GM19438 (cell line): ENCODE measurements around the gene VPS26A.

Experiments
- ATAC-seq: cut with Tn5 transposase; IDR thresholded peaks from one replicate; pipeline ENCODE4 v1.9.1; 2021; ENCODE audit warnings: low read depth; ENCODE audit not compliant: unreplicated experiment

The VPS26A gene

GRCh38 chr10:69216577-69217118 is 92.7 kb downstream of the VPS26A start:
- ATAC-seq: no peak

GRCh38 chr10:69217119-69217754 is 93.3 kb downstream of the VPS26A start:
- no peak for ATAC-seq

GRCh38 chr10:69218831-69219230 is 94.9 kb downstream of the VPS26A start:
- ATAC-seq: no peak

- no peak for ATAC-seq
Measured at GRCh38 chr10:69220041-69220451, 96.1 kb downstream of the VPS26A start, which contains the start of gene HKDC1. TSS of gene HKDC1 (plus strand) at chr10:69220332. CDS start at chr10:69220436, 104 bp downstream.

- ATAC-seq: no peak
Measured at GRCh38 chr10:69220507-69220906, 96.5 kb downstream of the VPS26A start.
